Body of pancreas (tissue), 4 donors: ENCODE results near the gene NUDT3.

ENCODE experiments used
- POLR2A ChIP-seq, 3 donors: fragments of 450-650 bp; IDR thresholded peaks; one replicate each; pipeline ENCODE4 v1.6.1; 2016; ENCODE audit warnings: antibody characterized with exemption in 3 of 3, mild to moderate bottlenecking in 2 of 3
- TF ChIP-seq, protein P1 (sequence below), 7 experiments: fragments of 450-650 bp in 4 of 7; fragments of 200-600 bp in 3 of 7; sonication (generic) in 3 of 7; IDR thresholded peaks; one replicate each; pipeline ENCODE4 v1.5.1; 2016 to 2019; ENCODE audit warnings: antibody characterized with exemption in 7 of 7

DNA sequence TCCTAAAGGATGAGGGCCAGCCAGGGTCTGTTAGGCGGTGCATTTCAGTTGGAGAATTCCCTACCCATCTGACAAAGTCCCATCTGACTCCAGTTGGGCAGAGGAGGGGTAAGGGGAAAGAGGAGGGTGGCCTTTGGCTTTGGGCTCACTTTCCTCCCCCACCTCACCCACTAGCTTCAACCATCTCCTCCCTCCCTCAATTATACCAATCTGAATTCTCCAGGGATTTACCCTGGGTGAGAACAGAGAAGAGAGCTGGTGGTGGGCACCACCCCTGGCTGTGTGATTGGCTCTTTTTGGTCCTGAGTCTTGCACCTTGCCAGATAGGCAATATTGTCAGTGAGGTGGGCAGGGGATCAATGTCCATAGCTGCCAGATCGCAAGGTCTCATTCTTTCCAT is 152.6 kb downstream of the NUDT3 start:
- TF ChIP-seq, protein P1, sequence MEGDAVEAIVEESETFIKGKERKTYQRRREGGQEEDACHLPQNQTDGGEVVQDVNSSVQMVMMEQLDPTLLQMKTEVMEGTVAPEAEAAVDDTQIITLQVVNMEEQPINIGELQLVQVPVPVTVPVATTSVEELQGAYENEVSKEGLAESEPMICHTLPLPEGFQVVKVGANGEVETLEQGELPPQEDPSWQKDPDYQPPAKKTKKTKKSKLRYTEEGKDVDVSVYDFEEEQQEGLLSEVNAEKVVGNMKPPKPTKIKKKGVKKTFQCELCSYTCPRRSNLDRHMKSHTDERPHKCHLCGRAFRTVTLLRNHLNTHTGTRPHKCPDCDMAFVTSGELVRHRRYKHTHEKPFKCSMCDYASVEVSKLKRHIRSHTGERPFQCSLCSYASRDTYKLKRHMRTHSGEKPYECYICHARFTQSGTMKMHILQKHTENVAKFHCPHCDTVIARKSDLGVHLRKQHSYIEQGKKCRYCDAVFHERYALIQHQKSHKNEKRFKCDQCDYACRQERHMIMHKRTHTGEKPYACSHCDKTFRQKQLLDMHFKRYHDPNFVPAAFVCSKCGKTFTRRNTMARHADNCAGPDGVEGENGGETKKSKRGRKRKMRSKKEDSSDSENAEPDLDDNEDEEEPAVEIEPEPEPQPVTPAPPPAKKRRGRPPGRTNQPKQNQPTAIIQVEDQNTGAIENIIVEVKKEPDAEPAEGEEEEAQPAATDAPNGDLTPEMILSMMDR (IDR thresholded peaks at IDR 0.05) = no peak
- TF ChIP-seq POLR2A (IDR thresholded peaks at IDR 0.05) = no peak
